GM10266 (cell line): ENCODE results near the gene SLC9A3.

Source experiments
- DNase-seq: peaks from one replicate; pipeline ENCODE4 v3.0.0; 2012; ENCODE audit errors: extremely low spot score
- TF ChIP-seq, protein P1 (sequence below): IDR thresholded peaks from 2 replicates; pipeline ENCODE4 v1.5.1; 2012; ENCODE audit warnings: mild to moderate bottlenecking, low read depth; ENCODE audit not compliant: control insufficient read depth, insufficient read depth; ENCODE audit errors: missing control alignments

The SLC9A3 gene

GRCh38 chr5:516338-516925 is 7.8 kb downstream of the SLC9A3 start:
- DNase-seq, result no peak
- TF ChIP-seq, protein P1, sequence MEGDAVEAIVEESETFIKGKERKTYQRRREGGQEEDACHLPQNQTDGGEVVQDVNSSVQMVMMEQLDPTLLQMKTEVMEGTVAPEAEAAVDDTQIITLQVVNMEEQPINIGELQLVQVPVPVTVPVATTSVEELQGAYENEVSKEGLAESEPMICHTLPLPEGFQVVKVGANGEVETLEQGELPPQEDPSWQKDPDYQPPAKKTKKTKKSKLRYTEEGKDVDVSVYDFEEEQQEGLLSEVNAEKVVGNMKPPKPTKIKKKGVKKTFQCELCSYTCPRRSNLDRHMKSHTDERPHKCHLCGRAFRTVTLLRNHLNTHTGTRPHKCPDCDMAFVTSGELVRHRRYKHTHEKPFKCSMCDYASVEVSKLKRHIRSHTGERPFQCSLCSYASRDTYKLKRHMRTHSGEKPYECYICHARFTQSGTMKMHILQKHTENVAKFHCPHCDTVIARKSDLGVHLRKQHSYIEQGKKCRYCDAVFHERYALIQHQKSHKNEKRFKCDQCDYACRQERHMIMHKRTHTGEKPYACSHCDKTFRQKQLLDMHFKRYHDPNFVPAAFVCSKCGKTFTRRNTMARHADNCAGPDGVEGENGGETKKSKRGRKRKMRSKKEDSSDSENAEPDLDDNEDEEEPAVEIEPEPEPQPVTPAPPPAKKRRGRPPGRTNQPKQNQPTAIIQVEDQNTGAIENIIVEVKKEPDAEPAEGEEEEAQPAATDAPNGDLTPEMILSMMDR, result no peak

- DNase-seq, result no peak
- TF ChIP-seq, protein P1, result no peak
Measured at GRCh38 chr5:515273-515836, 8.9 kb downstream of the SLC9A3 start.

DNA sequence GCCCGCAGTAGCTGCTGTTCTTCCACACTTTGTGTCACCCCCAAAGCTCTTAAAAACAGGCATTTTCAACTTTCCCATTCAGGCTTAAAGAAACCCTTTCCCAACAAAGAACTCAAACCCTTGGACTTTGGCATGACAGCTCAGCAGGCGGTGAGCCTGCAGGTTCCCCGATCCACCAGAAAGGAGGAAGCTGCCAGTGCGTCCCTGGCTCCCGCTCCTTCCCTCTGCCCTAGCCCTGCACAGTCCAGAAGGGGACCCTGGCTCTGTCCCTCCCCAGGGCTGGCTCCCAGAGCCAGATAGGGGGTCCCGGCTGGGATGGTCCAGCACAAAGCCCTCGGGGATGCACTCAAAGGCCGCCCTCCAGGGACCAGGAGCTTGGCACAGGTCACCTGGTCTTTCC is 9.6 kb downstream of the SLC9A3 start:
- TF ChIP-seq, protein P1, result no peak
- no peak for DNase-seq

DNA sequence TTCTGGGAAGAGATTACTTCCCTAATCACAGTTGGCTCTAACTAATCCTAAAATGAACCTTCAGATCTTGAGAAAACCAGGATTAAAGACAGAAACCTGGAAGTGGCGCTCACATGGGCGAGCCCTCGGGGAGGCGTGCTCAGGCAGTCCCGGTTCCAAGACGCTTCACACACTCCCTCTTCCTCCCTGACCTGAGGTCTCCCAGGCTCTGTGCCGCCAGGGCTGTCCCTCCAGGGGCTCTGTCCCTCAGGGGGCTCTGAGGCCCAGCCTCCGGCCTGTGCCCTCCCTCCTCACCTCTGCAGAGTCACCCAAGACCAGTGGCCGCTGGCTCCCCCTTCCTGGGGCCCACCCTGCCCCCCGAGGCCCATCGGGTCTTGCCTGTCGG is 10.2 kb downstream of the SLC9A3 start:
- TF ChIP-seq, protein P1, result no peak
- no peak for DNase-seq

- TF ChIP-seq, protein P1, result no peak
- no peak for DNase-seq
Measured at GRCh38 chr5:513216-514100, 10.8 kb downstream of the SLC9A3 start.

- TF ChIP-seq, protein P1, result no peak
- DNase-seq, result no peak
Measured at GRCh38 chr5:511476-511875, 12.8 kb downstream of the SLC9A3 start.

GRCh38 chr5:510521-510920 is 13.7 kb downstream of the SLC9A3 start:
- no peak for DNase-seq
- TF ChIP-seq, protein P1, result no peak
